Peyer's patch (tissue), 4 donors: ENCODE results near the gene CYTL1.

ENCODE experiments used
- CTCF ChIP-seq, 6 experiments: fragments of 450-650 bp in 4 of 6; fragments of 200-600 bp in 2 of 6; sonication (generic) in 1 of 6; IDR thresholded peaks; one replicate each; pipeline ENCODE4 v1.5.1; 2017 to 2019; ENCODE audit warnings: antibody characterized with exemption in 6 of 6, mild to moderate bottlenecking in 3 of 6, moderate library complexity in 1 of 6
- POLR2A ChIP-seq, 2 donors: fragments of 450-650 bp; IDR thresholded peaks; one replicate each; pipeline ENCODE4 v1.5.1; 2017; ENCODE audit warnings: antibody characterized with exemption in 2 of 2, mild to moderate bottlenecking in 2 of 2, moderate library complexity in 2 of 2

- TF ChIP-seq CTCF (IDR thresholded peaks at IDR 0.05) (no peak), POLR2A (IDR thresholded peaks at IDR 0.05) (no peak)
Observed at GRCh38 chr4:5018096-5018495, 1.2 kb downstream of the CYTL1 start.
